HCT116 (cell line): ENCODE measurements around the gene GFPT2. TPM values are rescaled to one million over a fixed set of nuclear protein-coding genes. Genes with fewer than 3 reads are reported as not detected.

Source experiments
- ATAC-seq: fragments of 200-7000 bp; cut with Tn5 transposase; 2 replicates; pipeline ENCODE4 v1.9.1; 2020; ENCODE audit warnings: mild to moderate bottlenecking, moderate library complexity
- BruUV-seq: library from RNA; stranded (reverse); fragments of 400-500 nt; replicated peaks from 2 replicates; lab custom pipeline; 2021; lab: Mats Ljungman, UMichigan
- CTCF ChIA-PET: fragments of 300-600 bp; sonication (Branson Sonifier 250); formaldehyde crosslinking; loops from one replicate; lab custom pipeline; 2021; ENCODE audit warnings: antibody characterized with exemption; lab: Charles Lee
- POLR2A ChIA-PET: fragments of 300-600, 350-600 bp; sonication (Branson Sonifier 250); formaldehyde crosslinking; loops from one replicate; lab custom pipeline; 2021; ENCODE audit warnings: antibody characterized with exemption; lab: Charles Lee
- RAD21 ChIA-PET, 2 experiments: fragments of 300-600 bp; sonication (Branson Sonifier 250); formaldehyde crosslinking; loops; one replicate each; lab custom pipeline; 2023; ENCODE audit warnings: low total read pairs in 2 of 2; ENCODE audit not compliant: uncharacterized antibody in 2 of 2, unreplicated experiment in 2 of 2, low non-redundant PET in 1 of 2; lab: Charles Lee
- DNase-seq: peaks from one replicate; pipeline ENCODE4 v3.0.0-alpha.2; 2010; ENCODE audit warnings: low read depth, low spot score
- H2AFZ ChIP-seq: fragments of 200-600 bp; shearing (Covaris generic), sonication (generic); 2 replicates; pipeline ENCODE4 v1.6.1; 2017; ENCODE audit warnings: low read depth, mixed run types, mixed read lengths, antibody characterized with exemption, low read length; ENCODE audit not compliant: poor library complexity, severe bottlenecking
- H3K27ac ChIP-seq: 2 replicates; pipeline ENCODE4 v1.5.1; 2012; ENCODE audit warnings: low read depth, low read length
- H3K27me3 ChIP-seq: fragments of 200-600 bp; sonication (generic); 2 replicates; pipeline ENCODE4 v1.6.1; 2016; ENCODE audit warnings: mixed run types, low read length, mixed read lengths; ENCODE audit not compliant: insufficient read depth
- H3K36me3 ChIP-seq, 2 experiments: fragments of 200-500 bp in 1 of 2; fragments of 200-600 bp in 1 of 2; sonication (Bioruptor generic) in 1 of 2; sonication (generic) in 1 of 2; 2 replicates each; pipeline versions ENCODE4 v1.5.1 to v1.6.1; 2014 to 2016; ENCODE audit warnings: low read length in 2 of 2, inconsistent platforms in 1 of 2, mixed read lengths in 1 of 2, mixed run types in 1 of 2; ENCODE audit not compliant: insufficient read depth in 2 of 2, control insufficient read depth in 1 of 2
- H3K4me1 ChIP-seq, 2 experiments: fragments of 200-600 bp in 1 of 2; sonication (generic) in 1 of 2; 2 replicates each; pipeline versions ENCODE4 v1.5.1 to v1.6.1; 2012 to 2017; ENCODE audit warnings: low read length in 2 of 2, inconsistent platforms in 1 of 2, mild to moderate bottlenecking in 1 of 2, mixed read lengths in 1 of 2, mixed run types in 1 of 2, moderate library complexity in 1 of 2; ENCODE audit not compliant: insufficient read depth in 2 of 2, control insufficient read depth in 1 of 2
- H3K4me2 ChIP-seq: fragments of 200-600 bp; sonication (generic); 2 replicates; pipeline ENCODE4 v1.6.1; 2017; ENCODE audit warnings: mixed run types, low read length, mixed read lengths
- H3K4me3 ChIP-seq, 2 experiments: fragments of 200-600 bp in 1 of 2; sonication (generic) in 1 of 2; replicated peaks in 1 of 2; 2 replicates each; pipeline ENCODE4 v1.5.1; 2011 to 2016; ENCODE audit warnings: low read length in 2 of 2, control low read depth in 1 of 2, low read depth in 1 of 2, mild to moderate bottlenecking in 1 of 2, mixed read lengths in 1 of 2, mixed run types in 1 of 2
- H3K79me2 ChIP-seq: fragments of 200-600 bp; sonication (generic); 2 replicates; pipeline ENCODE4 v1.6.1; 2017; ENCODE audit warnings: mild to moderate bottlenecking, mixed run types, low read length, moderate library complexity, mixed read lengths; ENCODE audit not compliant: insufficient read depth
- H3K9ac ChIP-seq: fragments of 200-600 bp; sonication (generic); 2 replicates; pipeline ENCODE4 v1.6.1; 2016; ENCODE audit warnings: low read length, mixed read lengths
- H3K9me2 ChIP-seq: fragments of 200-600 bp; sonication (generic), shearing (Covaris generic); 2 replicates; pipeline ENCODE4 v1.6.1; 2017; ENCODE audit warnings: mixed run types, mild to moderate bottlenecking, moderate library complexity; ENCODE audit not compliant: insufficient read depth
- H3K9me3 ChIP-seq, 2 experiments: fragments of 200-500 bp in 1 of 2; fragments of 200-600 bp in 1 of 2; sonication (Bioruptor generic) in 1 of 2; sonication (generic) in 1 of 2; 2 replicates each; pipeline ENCODE4 v1.6.1; 2014 to 2017; ENCODE audit warnings: low read length in 2 of 2, mixed read lengths in 2 of 2, inconsistent platforms in 1 of 2, low read depth in 1 of 2, mild to moderate bottlenecking in 1 of 2, mixed run types in 1 of 2, moderate library complexity in 1 of 2; ENCODE audit not compliant: control insufficient read depth in 1 of 2, insufficient read depth in 1 of 2
- H4K20me1 ChIP-seq: fragments of 200-600 bp; sonication (generic), shearing (Covaris generic); 2 replicates; pipeline ENCODE4 v1.6.1; 2017; ENCODE audit warnings: mixed run types, mild to moderate bottlenecking, moderate library complexity; ENCODE audit not compliant: insufficient read depth
- CBX3 ChIP-seq: IDR thresholded peaks from 2 replicates; pipeline ENCODE4 v1.6.1; 2012; ENCODE audit warnings: low read depth
- CEBPB ChIP-seq: IDR thresholded peaks from 2 replicates; pipeline ENCODE4 v1.6.1; 2012; ENCODE audit warnings: low read depth
- ELF1 ChIP-seq: IDR thresholded peaks from 2 replicates; pipeline ENCODE4 v1.6.1; 2012; ENCODE audit warnings: low read depth, borderline replicate concordance
- EZH2 ChIP-seq: fragments of 200-600 bp; sonication (generic); IDR thresholded peaks from 2 replicates; pipeline ENCODE4 v1.6.1; 2017; ENCODE audit warnings: antibody characterized with exemption, mixed run types
- EZH2phosphoT487 ChIP-seq: fragments of 200-600 bp; IDR thresholded peaks from 2 replicates; pipeline ENCODE4 v1.6.1; 2018; ENCODE audit warnings: antibody characterized with exemption, borderline replicate concordance
- JUND ChIP-seq: IDR thresholded peaks from 2 replicates; pipeline ENCODE4 v1.6.1; 2012
- POLR2AphosphoS5 ChIP-seq: IDR thresholded peaks from 2 replicates; pipeline ENCODE4 v1.6.1; 2011; ENCODE audit warnings: mild to moderate bottlenecking, low read depth, low read length, moderate library complexity
- RAD21 ChIP-seq: IDR thresholded peaks from 2 replicates; pipeline ENCODE4 v1.6.1; 2012; ENCODE audit warnings: low read depth, mild to moderate bottlenecking
- SP1 ChIP-seq: IDR thresholded peaks from 2 replicates; pipeline ENCODE4 v1.6.1; 2012; ENCODE audit warnings: low read depth
- YY1 ChIP-seq: IDR thresholded peaks from 2 replicates; pipeline ENCODE4 v1.6.1; 2011; ENCODE audit warnings: low read length, low read depth, moderate library complexity, mild to moderate bottlenecking; ENCODE audit not compliant: insufficient replicate concordance; ENCODE audit errors: extremely low read depth
- ZFX ChIP-seq: fragments of 450-650 bp; IDR thresholded peaks from 2 replicates; pipeline ENCODE4 v1.6.1; 2017
- ZNF274 ChIP-seq: fragments of 200-500 bp; sonication (Bioruptor generic); IDR thresholded peaks from 2 replicates; pipeline ENCODE4 v1.6.1; 2014; ENCODE audit warnings: mild to moderate bottlenecking, low read depth, low read length, inconsistent platforms
- intact Hi-C: fragments of 100-400 bp; cut with micrococcal nuclease; formaldehyde crosslinking; loops from 2 replicates; pipeline ENCODE4 v1.10.0; 2022
- total RNA-seq: library from RNA; stranded (reverse); gene quantifications from one replicate; pipeline ENCODE4 v1.2.1, GENCODE V29; 2021; ENCODE audit not compliant: unreplicated experiment
- TF ChIP-seq, protein P1 (sequence below): IDR thresholded peaks from 2 replicates; pipeline ENCODE4 v1.6.1; 2012
- TF ChIP-seq, protein P2 (sequence below): IDR thresholded peaks from 2 replicates; pipeline ENCODE4 v1.6.1; 2012; ENCODE audit warnings: low read depth
- TF ChIP-seq, protein P3 (sequence below): IDR thresholded peaks from 2 replicates; pipeline ENCODE4 v1.6.1; 2012
- TF ChIP-seq, protein P4 (sequence below), 3 experiments: fragments of 200-600 bp in 1 of 3; sonication (generic) in 1 of 3; IDR thresholded peaks in 2 of 3; conservative IDR thresholded peaks in 1 of 3; 2 replicates each; pipeline ENCODE4 v1.5.1; 2012 to 2017; ENCODE audit warnings: low read depth in 2 of 3, low read length in 2 of 3, antibody characterized with exemption in 1 of 3, borderline replicate concordance in 1 of 3, control low read depth in 1 of 3, mild to moderate bottlenecking in 1 of 3, mixed read lengths in 1 of 3, mixed run types in 1 of 3, moderate library complexity in 1 of 3; ENCODE audit not compliant: insufficient read depth in 1 of 3
- TF ChIP-seq, protein P5 (sequence below): IDR thresholded peaks from 2 replicates; pipeline ENCODE4 v1.6.1; 2011; ENCODE audit warnings: mild to moderate bottlenecking, low read length, moderate library complexity; ENCODE audit not compliant: insufficient replicate concordance; ENCODE audit errors: extremely low read depth

Gene GFPT2
- total RNA-seq, 1 experiment from 2014 or later: 16.1 TPM

DNA sequence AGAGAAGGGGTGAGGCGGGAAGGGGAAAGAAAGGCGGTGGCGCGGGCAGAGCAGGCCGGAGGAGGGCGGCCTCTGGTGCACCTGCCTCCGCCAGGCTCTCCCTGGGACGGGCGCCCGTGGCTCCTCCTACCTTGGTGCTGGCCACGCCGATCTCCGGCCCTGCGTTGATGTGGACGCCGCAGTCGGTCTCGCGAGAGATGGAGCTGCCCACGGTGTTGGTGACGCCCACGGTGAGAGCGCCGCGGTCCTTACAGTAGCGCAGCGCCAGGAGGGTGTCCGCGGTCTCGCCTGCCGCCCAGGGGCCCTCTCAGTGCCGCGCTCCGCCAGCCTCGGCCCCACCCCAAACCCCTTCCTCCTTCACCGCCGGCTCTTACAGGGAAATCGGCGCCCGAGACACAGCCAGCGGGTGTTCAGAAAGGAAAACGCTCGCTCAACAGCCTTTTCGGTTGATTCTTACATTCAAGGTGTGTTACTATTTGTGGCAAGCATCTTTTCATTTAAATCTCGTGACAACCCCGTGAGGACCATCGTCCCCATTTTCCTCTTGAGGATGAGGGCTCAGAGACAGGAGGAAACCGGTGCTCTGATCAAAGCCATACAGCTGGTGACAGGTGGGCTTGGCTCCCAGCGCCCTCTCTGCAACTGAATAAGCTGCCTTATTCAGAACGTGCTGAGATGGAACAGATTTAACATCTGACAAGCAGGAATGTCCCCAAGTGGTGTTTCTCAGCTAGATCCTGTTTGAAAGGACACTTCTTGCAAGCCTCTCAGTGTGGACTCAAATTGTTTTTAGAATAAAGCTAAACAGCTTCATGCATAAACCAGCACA, 39.2 kb downstream of the GFPT2 start:
- H4K20me1 ChIP-seq: no peaks in the 10 kb centered on the region
- no peak overlapping the region for H3K4me2 ChIP-seq
- no peaks in the 10 kb centered on the region for H3K79me2 ChIP-seq
- no peaks in the 10 kb centered on the region for H3K36me3 ChIP-seq
- H2AFZ ChIP-seq: no peak overlapping the region
- intact Hi-C loops: no loop called here
- ChIA-PET POLR2A (no interaction called here), CTCF (interaction anchor here (0.7 to 3.6 kb wide), 3 partner anchors 15 to 20 kb away, joined by 3 to 28 read pairs (median 15); partner anchors contain the start of gene MAPK9), RAD21 (no interaction called here)
- DNase-seq (no peak), ATAC-seq (no peak)
- H3K9me3 ChIP-seq: no peaks in the 10 kb centered on the region
- no peaks in the 10 kb centered on the region for H3K4me1 ChIP-seq
- no peak overlapping the region for H3K27ac ChIP-seq
- no peak overlapping the region for H3K4me3 ChIP-seq
- BruUV-seq: no TSS peak
- H3K9me2 ChIP-seq: no peaks in the 10 kb centered on the region
- no peaks in the 10 kb centered on the region for H3K27me3 ChIP-seq
- no peak for TF ChIP-seq RAD21
- TF ChIP-seq SP1: no peak
- no peak for TF ChIP-seq JUND
- TF ChIP-seq, protein P1, sequence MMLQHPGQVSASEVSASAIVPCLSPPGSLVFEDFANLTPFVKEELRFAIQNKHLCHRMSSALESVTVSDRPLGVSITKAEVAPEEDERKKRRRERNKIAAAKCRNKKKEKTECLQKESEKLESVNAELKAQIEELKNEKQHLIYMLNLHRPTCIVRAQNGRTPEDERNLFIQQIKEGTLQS: no peak
- TF ChIP-seq EZH2: no peak
- TF ChIP-seq, protein P2, sequence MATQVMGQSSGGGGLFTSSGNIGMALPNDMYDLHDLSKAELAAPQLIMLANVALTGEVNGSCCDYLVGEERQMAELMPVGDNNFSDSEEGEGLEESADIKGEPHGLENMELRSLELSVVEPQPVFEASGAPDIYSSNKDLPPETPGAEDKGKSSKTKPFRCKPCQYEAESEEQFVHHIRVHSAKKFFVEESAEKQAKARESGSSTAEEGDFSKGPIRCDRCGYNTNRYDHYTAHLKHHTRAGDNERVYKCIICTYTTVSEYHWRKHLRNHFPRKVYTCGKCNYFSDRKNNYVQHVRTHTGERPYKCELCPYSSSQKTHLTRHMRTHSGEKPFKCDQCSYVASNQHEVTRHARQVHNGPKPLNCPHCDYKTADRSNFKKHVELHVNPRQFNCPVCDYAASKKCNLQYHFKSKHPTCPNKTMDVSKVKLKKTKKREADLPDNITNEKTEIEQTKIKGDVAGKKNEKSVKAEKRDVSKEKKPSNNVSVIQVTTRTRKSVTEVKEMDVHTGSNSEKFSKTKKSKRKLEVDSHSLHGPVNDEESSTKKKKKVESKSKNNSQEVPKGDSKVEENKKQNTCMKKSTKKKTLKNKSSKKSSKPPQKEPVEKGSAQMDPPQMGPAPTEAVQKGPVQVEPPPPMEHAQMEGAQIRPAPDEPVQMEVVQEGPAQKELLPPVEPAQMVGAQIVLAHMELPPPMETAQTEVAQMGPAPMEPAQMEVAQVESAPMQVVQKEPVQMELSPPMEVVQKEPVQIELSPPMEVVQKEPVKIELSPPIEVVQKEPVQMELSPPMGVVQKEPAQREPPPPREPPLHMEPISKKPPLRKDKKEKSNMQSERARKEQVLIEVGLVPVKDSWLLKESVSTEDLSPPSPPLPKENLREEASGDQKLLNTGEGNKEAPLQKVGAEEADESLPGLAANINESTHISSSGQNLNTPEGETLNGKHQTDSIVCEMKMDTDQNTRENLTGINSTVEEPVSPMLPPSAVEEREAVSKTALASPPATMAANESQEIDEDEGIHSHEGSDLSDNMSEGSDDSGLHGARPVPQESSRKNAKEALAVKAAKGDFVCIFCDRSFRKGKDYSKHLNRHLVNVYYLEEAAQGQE: no peak
- no peak for TF ChIP-seq ELF1
- TF ChIP-seq, protein P3, sequence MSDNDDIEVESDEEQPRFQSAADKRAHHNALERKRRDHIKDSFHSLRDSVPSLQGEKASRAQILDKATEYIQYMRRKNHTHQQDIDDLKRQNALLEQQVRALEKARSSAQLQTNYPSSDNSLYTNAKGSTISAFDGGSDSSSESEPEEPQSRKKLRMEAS: no peak
- TF ChIP-seq POLR2AphosphoS5: no peak
- TF ChIP-seq CEBPB: no peak
- TF ChIP-seq, protein P4, sequence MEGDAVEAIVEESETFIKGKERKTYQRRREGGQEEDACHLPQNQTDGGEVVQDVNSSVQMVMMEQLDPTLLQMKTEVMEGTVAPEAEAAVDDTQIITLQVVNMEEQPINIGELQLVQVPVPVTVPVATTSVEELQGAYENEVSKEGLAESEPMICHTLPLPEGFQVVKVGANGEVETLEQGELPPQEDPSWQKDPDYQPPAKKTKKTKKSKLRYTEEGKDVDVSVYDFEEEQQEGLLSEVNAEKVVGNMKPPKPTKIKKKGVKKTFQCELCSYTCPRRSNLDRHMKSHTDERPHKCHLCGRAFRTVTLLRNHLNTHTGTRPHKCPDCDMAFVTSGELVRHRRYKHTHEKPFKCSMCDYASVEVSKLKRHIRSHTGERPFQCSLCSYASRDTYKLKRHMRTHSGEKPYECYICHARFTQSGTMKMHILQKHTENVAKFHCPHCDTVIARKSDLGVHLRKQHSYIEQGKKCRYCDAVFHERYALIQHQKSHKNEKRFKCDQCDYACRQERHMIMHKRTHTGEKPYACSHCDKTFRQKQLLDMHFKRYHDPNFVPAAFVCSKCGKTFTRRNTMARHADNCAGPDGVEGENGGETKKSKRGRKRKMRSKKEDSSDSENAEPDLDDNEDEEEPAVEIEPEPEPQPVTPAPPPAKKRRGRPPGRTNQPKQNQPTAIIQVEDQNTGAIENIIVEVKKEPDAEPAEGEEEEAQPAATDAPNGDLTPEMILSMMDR (IDR thresholded peaks at IDR 0.05 in 2 of 3, conservative IDR thresholded peaks at IDR 0.05 in 1 of 3; ENCODE audit: borderline replicate concordance in 1 of 3, insufficient read depth in 1 of 3, low read depth in 2 of 3, low read length in 2 of 3): no peak
- TF ChIP-seq, protein P5, sequence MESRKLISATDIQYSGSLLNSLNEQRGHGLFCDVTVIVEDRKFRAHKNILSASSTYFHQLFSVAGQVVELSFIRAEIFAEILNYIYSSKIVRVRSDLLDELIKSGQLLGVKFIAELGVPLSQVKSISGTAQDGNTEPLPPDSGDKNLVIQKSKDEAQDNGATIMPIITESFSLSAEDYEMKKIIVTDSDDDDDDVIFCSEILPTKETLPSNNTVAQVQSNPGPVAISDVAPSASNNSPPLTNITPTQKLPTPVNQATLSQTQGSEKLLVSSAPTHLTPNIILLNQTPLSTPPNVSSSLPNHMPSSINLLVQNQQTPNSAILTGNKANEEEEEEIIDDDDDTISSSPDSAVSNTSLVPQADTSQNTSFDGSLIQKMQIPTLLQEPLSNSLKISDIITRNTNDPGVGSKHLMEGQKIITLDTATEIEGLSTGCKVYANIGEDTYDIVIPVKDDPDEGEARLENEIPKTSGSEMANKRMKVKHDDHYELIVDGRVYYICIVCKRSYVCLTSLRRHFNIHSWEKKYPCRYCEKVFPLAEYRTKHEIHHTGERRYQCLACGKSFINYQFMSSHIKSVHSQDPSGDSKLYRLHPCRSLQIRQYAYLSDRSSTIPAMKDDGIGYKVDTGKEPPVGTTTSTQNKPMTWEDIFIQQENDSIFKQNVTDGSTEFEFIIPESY: no peak
- no peak for TF ChIP-seq ZNF274
- TF ChIP-seq CBX3: no peak
- TF ChIP-seq YY1: no peak
- TF ChIP-seq EZH2phosphoT487: no peak
- no peak for TF ChIP-seq ZFX
- H3K9ac ChIP-seq: no peak overlapping the region
